Natural killer cell (primary cell): ENCODE data around the gene EDIL3. TPM values are rescaled to one million over a fixed set of nuclear protein-coding genes. Genes with fewer than 3 reads are reported as not detected.

Source experiments
- ATAC-seq, 3 donors: fragments of 150-1000 bp in 2 of 3; fragments of 200-7000 bp in 1 of 3; cut with Tn5 transposase; 1 replicate in 1 of 3; 2 replicates in 2 of 3; pipeline ENCODE4 v1.10.0; 2021; ENCODE audit warnings: mild to moderate bottlenecking in 2 of 3, moderate library complexity in 2 of 3
- DNase-seq, 2 donors: peaks; one replicate each; pipeline versions ENCODE4 v3.0.0 to v3.0.0-alpha.2; 2013 to 2021; ENCODE audit warnings: mixed read lengths in 1 of 2
- H3K27ac ChIP-seq: one replicate; pipeline ENCODE4 v1.5.1; 2013; ENCODE audit warnings: mild to moderate bottlenecking, low read length
- H3K27me3 ChIP-seq: one replicate; pipeline ENCODE4 v1.6.1; 2013; ENCODE audit warnings: low read length; ENCODE audit not compliant: control insufficient read depth, insufficient read depth
- H3K36me3 ChIP-seq: one replicate; pipeline ENCODE4 v1.6.1; 2013; ENCODE audit warnings: low read length; ENCODE audit not compliant: control insufficient read depth, insufficient read depth
- H3K4me1 ChIP-seq: one replicate; pipeline ENCODE4 v1.6.1; 2013; ENCODE audit warnings: low read length; ENCODE audit not compliant: control insufficient read depth, insufficient read depth
- H3K4me3 ChIP-seq: one replicate; pipeline ENCODE4 v1.5.1; 2013; ENCODE audit warnings: low read length
- H3K9me3 ChIP-seq: one replicate; pipeline ENCODE4 v1.6.1; 2013; ENCODE audit warnings: low read length; ENCODE audit not compliant: control insufficient read depth, insufficient read depth
- H3K27ac Mint-ChIP-seq, 2 donors: one replicate each; pipeline ENCODE4 v1.8.0; 2022; ENCODE audit warnings: mild to moderate bottlenecking in 2 of 2, mixed read lengths in 2 of 2, moderate library complexity in 1 of 2
- H3K27me3 Mint-ChIP-seq, 2 donors: one replicate each; pipeline ENCODE4 v1.8.0; 2022; ENCODE audit warnings: low read depth in 2 of 2, mixed read lengths in 2 of 2
- H3K36me3 Mint-ChIP-seq: one replicate; pipeline ENCODE4 v1.8.0; 2022; ENCODE audit warnings: mixed read lengths
- H3K4me1 Mint-ChIP-seq, 2 donors: one replicate each; pipeline ENCODE4 v1.8.0; 2022; ENCODE audit warnings: mixed read lengths in 2 of 2
- H3K4me3 Mint-ChIP-seq: one replicate; pipeline ENCODE4 v1.8.0; 2022; ENCODE audit warnings: mild to moderate bottlenecking, moderate library complexity, mixed read lengths
- H3K9me3 Mint-ChIP-seq, 2 donors: one replicate each; pipeline ENCODE4 v1.8.0; 2022; ENCODE audit warnings: mixed read lengths in 2 of 2
- CTCF ChIP-seq: fragments of 200-600 bp; IDR thresholded peaks from one replicate; pipeline ENCODE4 v1.8.0; 2022; ENCODE audit warnings: antibody characterized with exemption
- WGBS: methylation state at CpG from one replicate; pipeline ENCODE4 v1.1.7; 2013; ENCODE audit warnings: missing lambda C conversion rate; ENCODE audit not compliant: insufficient coverage; 5-methylcytosine and 5-hydroxymethylcytosine counted together
- intact Hi-C: fragments of 100-400 bp; cut with micrococcal nuclease; formaldehyde crosslinking; loops from one replicate; pipeline ENCODE4 v1.14.2; 2022
- total RNA-seq, 4 donors: library from RNA; stranded (reverse); fragments of 120-200 nt in 1 of 4; gene quantifications; one replicate each; pipeline versions ENCODE4 v1.2.3 to v1.2.4, GENCODE V29; 2013 to 2022

The EDIL3 gene
- total RNA-seq, 3 donors from 2014 or later (not counting 1 experiment from before 2014, with no cell fraction given), result not detected

GRCh38 chr5:83983852-83984251 lies 400.8 kb downstream of the EDIL3 start:
- Histone ChIP-seq H3K27ac (no peak overlapping the region), H3K9me3 (no peaks in the 10 kb centered on the region), H3K36me3 (no peaks in the 10 kb centered on the region), H3K4me1 (no peaks in the 10 kb centered on the region), H3K4me3 (no peak overlapping the region), H3K27me3 (no peaks in the 10 kb centered on the region)
- Mint-ChIP-seq H3K27ac (no peak overlapping the region), H3K4me1 (no peaks in the 10 kb centered on the region), H3K27me3 (no peaks in the 10 kb centered on the region), H3K36me3 (no peaks in the 10 kb centered on the region), H3K9me3 (peaks cover 11 to 19% of the 10 kb centered on the region in 2 donors), H3K4me3 (no peak overlapping the region)
- TF ChIP-seq CTCF, result no peak
- WGBS, result 90% methylated on average over 4 of the region's 4 CpGs
- intact Hi-C loops, result no loop called here
- DNase-seq, result no peak
- ATAC-seq, result no peak

DNA sequence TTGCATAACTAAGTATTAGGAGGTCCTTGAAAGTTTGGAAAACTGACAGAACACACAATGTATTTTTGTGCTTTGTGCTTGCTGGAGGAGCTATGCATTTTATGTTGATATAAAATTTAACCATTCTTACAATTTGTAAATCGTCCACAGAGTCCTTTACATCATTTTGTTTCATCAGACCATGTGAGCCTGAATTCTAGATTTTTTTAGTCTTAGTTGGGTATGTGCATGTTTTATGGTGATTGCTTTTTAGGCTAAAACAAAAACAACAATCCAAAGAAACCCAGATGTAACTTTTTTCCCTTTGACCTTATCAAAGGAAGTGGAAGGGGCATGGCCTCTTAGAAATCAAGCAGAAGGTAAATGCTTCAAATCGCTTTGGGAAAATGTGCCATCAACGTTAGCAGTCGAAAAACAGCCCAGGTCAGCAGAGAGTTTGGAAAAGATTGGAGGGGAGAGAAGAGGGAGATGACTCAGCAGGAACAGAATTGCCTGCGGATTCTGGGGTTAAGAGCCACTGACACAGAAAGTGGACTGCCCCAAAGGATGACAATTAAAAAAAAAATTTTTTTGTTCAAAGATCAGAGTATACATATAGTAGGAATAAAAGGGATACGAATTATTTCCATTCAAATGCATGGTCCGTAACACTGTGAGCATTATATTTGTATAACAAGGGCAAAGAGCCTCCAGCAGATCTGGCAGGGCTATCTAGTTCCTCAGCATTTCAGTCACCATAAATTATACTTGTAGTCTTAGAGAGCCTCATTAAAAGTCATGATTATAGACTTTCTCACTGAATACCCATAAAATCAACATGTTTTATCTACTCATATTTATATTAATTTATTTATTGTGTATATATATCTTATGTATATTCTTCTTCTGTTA lies 410.5 kb downstream of the EDIL3 start:
- no peaks in the 10 kb centered on the region for H3K27me3 Mint-ChIP-seq
- ATAC-seq (no peak), DNase-seq (no peak)
- Histone ChIP-seq H3K9me3 (no peaks in the 10 kb centered on the region), H3K27ac (no peak overlapping the region), H3K27me3 (no peaks in the 10 kb centered on the region), H3K4me3 (no peak overlapping the region), H3K4me1 (no peaks in the 10 kb centered on the region), H3K36me3 (no peaks in the 10 kb centered on the region)
- peaks cover 2% of the 10 kb centered on the region in 2 donors for H3K9me3 Mint-ChIP-seq
- no peaks in the 10 kb centered on the region for H3K4me1 Mint-ChIP-seq
- H3K36me3 Mint-ChIP-seq, result no peaks in the 10 kb centered on the region
- no peak overlapping the region for H3K4me3 Mint-ChIP-seq
- WGBS, result 77% methylated on average over 6 of the region's 7 CpGs
- H3K27ac Mint-ChIP-seq, result no peak overlapping the region
- intact Hi-C loops, result no loop called here
- no peak for TF ChIP-seq CTCF

- no peaks in the 10 kb centered on the region for H3K27me3 Mint-ChIP-seq
- H3K27me3 ChIP-seq, result no peaks in the 10 kb centered on the region
These were observed 411.8 kb downstream of the EDIL3 start for GRCh38 chr5:83972909-83973308.

More at GRCh38 chr5:83972909-83973308, 411.8 kb downstream of the EDIL3 start:
- H3K36me3 ChIP-seq, result no peaks in the 10 kb centered on the region
- no peak overlapping the region for H3K27ac Mint-ChIP-seq
- no peaks in the 10 kb centered on the region for H3K4me1 ChIP-seq
- intact Hi-C loops, result no loop called here
- ATAC-seq (no peak), DNase-seq (no peak)
- H3K4me3 Mint-ChIP-seq, result no peak overlapping the region
- no peaks in the 10 kb centered on the region for H3K36me3 Mint-ChIP-seq
- no peak overlapping the region for H3K4me3 ChIP-seq
- no peak for TF ChIP-seq CTCF
- no peaks in the 10 kb centered on the region for H3K9me3 ChIP-seq
- H3K4me1 Mint-ChIP-seq, result no peaks in the 10 kb centered on the region
- H3K9me3 Mint-ChIP-seq, result peaks cover 2% of the 10 kb centered on the region in 2 donors
- H3K27ac ChIP-seq, result no peak overlapping the region
